CD4-positive, alpha-beta T cell treated with Interleukin-1 beta for 1 hour (primary cell): ENCODE results near the gene BCO1.

Experiments
- DNase-seq, 2 donors: peaks; one replicate each; pipeline ENCODE4 v3.0.0-alpha.2; 2020 to 2022

The BCO1 gene

GRCh38 chr16:81321536-81321935 lies 83.0 kb downstream of the BCO1 start:
- DNase-seq, result no peak

DNA sequence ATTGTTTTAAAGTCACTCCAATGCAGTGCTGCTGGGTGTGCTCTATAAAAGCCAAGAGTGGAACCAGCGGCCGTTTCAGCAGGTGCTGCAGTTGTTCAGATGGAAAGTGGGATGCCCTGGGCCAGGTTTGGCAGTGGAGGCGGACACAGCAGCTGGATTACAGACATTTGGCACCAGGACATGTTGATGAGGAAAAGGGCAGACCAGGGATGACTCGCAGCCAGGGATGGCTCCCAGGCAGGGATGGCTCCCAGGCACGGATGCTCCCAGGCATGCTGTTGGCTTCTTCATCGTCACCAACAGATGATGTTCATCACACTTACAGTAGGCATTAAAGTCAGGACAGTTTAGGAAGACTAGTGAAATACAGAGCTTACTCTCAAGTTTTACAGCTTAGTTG lies 86.3 kb downstream of the BCO1 start:
- no peak for DNase-seq

- no peak for DNase-seq
Observed at GRCh38 chr16:81327011-81327410, 88.5 kb downstream of the BCO1 start.

DNA sequence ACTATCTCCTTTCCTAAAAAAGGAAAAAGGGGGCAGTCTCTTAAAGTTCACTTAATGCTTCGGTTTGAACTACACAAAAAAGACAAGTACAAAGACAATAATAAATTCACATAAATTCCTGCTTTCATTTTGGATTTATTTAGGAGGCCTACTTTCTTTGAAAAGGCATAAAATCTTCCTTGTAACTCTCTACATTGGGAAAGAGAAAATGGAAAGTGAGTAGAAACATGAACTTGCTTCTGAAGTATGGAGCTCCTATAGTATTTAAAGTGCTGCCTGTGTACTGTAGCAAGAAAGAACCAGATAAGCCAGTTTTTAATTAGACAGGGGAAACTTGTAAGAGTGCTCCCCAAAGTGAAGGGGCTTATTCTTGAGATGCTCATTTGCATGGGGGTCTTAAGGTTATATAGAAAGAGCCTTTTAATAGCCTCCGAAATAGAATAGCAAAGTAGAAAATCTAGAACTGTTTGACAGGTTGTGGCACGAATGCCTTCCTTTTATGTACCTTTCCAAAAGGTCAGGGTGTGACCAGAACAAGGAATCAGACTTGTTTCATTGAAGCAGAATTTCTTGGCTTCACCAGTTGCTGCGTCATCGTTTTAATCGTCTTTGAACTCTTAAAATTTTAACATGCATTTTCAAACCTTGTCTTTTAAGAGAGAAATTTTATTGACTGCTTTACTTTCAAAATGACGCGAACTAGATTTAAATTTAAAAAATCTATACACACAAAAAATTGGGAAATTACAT lies 89.1 kb downstream of the BCO1 start:
- DNase-seq, result no peak

GRCh38 chr16:81329947-81330346 lies 91.5 kb downstream of the BCO1 start:
- DNase-seq, result no peak

DNA sequence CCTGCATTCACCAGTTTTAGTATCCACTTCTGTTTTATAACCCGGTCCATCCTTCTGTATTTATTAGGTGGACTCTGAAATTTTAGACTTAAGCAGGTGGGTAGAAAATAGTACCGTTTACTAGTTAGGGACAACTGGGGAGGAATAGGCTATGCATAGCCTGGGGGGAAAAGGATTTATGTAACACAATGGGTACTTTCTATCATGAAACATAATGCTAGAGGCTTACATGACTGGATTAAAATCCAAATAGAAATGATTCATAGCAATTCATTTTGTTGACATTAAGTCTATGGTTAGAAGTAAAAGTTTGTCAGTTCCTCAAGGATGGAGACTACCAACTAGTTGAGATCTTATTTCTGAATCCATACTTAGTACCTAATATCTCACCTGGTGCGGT lies 94.9 kb downstream of the BCO1 start:
- DNase-seq, result no peak

DNA sequence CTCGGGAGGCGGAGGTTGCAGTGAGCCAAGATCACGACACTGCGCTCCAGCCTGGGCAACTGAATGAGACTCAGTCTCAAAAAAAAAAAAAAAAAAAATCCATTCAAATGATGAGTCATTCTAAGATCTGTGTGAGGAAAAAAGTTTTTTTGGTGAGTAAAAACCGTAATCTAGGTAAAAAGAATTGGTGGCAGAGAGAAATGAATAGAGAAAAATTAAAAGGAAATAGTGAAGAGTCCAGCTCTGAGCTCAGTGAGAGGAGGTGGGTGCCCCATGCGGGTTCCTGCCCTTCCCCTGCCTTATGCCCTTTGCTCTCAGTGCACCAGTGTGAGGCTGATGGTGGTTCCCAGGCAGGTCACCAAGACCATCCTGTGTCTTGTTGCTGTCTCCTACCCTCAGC lies 97.2 kb downstream of the BCO1 start:
- DNase-seq, result no peak

DNA sequence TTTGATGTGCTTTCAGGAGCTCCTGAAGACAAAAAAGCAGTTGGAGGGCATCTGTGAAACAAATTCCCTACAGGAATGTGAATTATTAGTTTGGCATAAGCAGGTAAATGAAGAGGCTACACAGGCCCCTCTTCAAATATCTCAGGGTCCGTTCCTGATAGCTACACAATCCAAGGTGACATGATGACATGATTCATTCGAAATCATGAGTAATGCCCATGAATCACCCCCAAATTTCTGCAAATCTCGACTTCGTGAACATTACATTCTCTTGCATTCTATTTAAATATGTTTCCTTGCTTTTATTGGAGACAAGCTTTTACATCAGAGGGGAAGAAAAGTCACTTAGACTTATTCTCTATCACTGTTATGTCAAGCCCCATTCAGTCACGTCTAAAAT lies 98.6 kb downstream of the BCO1 start:
- no peak for DNase-seq
